Activated naive CD4-positive, alpha-beta T cell treated with anti-CD3 and anti-CD28 coated beads, Interleukin-2, amount 50 U/mL, for 16 hours (primary cell): ENCODE results near the gene NFILZ.
A peak's percentile ranks its signal among the peaks of the same experiment; 100 is the strongest.

Experiments used
- DNase-seq: peaks from one replicate; pipeline ENCODE4 v3.0.0-alpha.2; 2020

Gene NFILZ

DNA sequence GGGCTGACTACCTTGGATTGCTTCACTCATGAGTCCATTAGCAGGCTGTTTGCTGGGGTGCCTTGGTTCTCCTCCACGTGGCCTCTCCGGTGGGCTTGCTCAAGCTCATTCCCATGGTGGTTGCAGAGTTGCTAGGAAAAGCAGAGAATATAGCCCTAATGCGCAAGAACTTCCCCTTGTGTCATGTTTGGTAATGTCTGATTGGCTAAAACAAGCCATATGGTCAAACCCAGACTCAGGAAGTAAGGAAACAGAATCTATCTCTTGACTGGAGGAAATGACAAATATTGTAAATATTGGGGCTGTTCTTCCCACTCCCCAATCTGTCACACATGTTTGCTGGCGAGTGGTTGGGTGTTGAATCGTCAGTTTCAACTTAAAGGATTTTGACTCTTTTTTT is 12.1 kb downstream of the NFILZ start:
- DNase-seq: no peak

DNA sequence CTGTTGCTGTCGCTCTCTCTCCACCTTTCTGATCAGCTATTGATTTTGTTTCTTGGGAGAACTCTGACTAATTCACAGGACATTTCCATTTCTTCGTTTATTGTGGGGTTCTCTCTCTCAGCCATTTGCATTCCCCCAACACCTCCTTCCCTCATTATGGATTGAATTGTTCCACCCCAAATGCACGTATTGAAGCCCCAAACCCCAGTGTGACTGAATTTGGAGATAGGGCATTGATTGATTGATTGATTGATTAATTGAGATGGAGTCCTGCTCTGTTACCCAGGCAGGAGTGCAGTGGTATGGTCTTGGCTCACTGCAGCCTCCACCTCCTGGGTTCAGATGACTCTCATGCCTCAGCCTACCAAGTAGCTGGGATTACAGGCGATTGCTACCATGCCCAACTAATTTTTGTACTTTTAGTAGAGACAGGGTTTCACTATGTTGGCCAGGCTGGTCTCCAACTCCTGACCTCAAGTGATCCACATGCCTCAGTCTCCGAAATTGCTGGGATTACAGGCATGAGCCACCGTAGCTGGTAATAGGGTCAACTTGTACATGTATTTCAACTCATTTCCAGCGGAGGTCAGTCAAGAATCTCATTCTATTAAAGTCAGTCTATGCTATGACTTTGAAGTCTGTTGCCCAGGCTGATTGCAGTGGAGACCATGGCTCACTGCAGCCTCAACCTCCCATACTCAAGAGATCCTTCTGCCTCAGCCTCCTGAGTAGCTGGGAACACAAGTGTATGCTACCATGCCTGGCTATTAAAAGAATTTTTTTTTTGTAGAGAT is 13.6 kb downstream of the NFILZ start:
- DNase-seq: no peak

- no peak for DNase-seq
Measured at GRCh38 chr19:8648240-8648639, 17.8 kb downstream of the NFILZ start.

GRCh38 chr19:8654591-8655339 is 24.3 kb downstream of the NFILZ start:
- peak; percentile 67 for DNase-seq

DNA sequence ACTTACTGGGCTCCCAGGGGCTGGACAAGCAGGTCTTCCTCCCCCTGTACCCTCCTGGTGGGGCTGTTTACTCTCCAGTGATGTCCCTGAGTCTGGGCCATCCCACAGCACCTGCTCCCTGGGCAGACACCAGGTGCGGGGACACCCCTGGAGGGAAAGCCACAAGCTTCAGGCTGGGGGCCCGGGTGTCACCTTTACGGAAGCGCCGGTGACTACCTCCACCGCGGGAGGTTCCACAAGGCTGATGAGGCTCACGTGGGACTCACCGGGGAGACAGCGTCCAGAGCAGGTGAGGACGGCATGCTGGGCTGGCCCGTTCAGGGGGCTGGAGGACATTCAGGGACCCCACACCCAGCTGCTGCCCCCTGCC is 24.9 kb downstream of the NFILZ start:
- peak; percentile 36 for DNase-seq

GRCh38 chr19:8657869-8658268 is 27.4 kb downstream of the NFILZ start:
- DNase-seq: no peak

DNA sequence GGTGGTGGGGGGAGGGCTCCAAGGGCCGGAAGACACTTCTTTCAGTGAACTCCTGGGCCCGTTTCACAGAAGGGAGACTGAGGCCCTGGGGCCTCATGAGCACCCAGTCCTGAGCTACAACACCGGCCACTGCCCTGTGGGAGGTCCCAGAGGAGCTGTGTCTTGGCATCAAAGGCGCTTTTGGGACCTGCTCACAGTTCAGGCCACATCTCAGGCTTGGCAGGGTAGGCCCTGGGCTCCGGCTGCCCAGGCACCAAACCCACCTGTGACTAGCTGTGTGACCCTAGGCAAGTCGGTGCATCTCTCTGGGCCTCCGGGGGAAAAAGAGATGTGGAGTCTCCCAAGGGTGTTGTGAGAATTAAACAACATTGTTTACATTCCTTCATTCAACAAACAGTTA is 29.5 kb downstream of the NFILZ start:
- no peak for DNase-seq

DNA sequence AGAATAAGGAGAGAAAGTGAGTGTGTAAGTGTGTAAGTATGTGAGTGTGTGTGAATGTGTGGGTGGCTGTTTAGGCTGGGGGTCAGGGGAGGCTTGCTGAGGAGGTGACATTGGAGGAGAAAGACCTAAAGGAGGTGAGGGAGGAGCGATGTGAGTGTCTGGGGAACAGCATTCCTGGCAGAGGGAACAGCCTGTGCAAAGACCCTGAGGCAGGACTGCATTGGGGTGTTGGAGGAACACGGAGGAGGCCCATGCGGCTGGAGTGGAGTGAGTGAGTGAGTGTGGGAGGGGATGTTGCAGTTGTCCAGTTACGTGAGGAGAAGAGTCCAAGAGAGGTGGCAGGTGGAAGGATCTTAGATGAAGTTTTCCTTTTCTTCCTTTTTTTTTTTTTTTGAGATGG is 31.8 kb downstream of the NFILZ start:
- no peak for DNase-seq

DNA sequence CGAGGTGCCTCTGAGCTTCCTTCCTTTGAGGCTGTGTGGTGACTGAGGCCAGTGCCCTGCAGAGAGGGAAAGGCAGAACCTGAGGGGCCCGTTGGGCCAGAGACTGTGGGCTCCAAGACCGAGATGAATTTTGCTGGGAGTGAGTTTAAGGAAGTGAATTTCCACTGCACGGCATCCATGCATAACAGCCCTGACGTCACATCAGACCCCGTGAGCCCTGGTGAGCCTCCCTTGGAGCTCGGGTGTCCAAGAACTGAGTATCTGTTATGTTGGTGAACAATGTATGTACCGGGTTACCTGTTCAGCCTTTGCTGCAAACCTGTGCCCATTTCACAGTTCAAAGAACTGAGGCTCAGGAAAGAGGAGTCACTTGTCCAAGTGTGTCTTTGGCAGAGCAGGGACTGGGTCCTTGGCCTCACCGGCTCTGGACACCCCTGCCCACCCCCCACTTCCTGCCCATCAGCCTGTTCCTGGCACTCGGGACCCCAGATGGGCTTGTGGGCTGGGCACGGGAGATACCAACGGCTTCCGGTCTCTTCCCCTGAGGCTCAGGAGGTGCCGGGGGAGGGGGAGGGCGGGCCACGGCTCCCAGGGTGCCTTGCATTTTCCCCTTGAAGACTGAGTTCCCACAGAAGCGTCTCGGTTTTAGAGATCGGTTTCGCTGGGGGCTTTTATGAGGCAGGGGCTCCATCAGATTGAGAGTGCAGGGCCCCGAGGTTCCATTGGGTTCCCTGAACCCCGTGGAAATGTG is 33.7 kb downstream of the NFILZ start:
- peak; percentile 32 for DNase-seq

DNA sequence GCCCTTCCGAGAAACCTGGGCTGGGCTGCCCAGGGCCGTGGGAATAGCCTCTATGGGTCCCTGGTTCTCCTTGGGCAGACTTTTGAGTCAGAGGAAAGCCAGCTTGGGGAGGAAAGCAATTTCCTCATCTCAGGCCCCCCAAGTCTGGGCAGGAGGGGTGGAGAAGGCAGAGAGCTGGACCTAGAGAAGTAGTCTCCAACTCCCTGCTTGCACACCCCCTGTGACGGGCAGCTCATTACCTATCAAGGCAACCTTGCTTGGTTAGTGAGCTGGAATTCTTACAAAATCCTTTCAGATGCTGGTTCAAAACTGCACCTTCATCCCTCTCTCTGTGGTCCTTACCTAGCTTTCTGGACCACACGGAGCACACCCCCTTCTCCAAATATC is 34.2 kb downstream of the NFILZ start:
- no peak for DNase-seq

GRCh38 chr19:8665468-8666213 is 35.2 kb downstream of the NFILZ start:
- DNase-seq: no peak

GRCh38 chr19:8666814-8667405 is 36.5 kb downstream of the NFILZ start:
- no peak for DNase-seq

- no peak for DNase-seq
Measured at GRCh38 chr19:8673276-8673891, 43.0 kb downstream of the NFILZ start.

DNA sequence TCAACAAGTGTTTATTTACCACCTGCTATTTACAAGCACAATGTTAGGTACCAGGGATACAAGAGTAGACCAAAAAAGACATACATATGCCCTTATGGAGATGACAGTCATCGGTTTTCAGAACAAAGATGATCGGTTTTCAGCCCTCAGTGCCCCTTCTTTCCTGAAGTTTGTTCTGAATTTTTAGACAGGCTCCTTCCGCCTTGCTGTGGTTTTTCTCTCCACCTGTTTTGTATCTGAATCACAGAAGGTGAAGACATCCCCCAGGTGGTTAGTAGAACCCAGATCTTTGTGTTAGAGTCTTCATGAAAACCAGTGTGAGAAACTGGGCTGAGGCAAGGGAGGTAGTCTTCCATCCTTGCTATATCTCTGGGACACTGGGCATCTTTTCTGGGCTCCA is 44.6 kb downstream of the NFILZ start:
- no peak for DNase-seq

DNA sequence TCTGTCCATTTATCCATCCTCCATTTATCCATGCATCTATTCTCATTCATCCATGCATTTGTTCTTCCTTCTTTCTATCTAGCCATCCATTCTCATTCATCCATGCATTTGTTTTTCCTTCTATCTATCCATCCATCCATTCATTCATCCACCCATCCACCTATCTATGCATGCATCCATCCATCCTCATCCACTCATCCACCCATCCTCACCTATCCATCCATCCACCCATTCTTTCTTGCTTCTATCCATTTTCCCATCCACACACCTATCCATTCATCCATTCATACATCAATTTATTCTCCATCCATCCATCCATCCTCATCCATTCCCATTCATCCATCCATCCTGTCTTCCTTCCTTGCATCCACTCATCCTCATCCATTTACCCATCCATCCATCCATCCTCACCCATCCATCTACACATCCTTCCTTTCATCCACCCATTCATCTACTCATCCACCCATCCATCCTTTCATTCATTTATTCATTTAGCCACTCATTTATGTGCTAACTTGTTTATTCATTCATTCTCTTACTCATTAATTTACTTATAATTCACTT is 47.9 kb downstream of the NFILZ start:
- DNase-seq: no peak
